Stimulated activated CD8-positive, alpha-beta memory T cell treated with anti-CD3 and anti-CD28 coated beads, Interleukin-7, amount 100 ng/mL, for 48 hours (primary cell): ENCODE results near the gene GRN.
"Not testable (repeated sequence)": the region's sequence is repeated elsewhere in the genome, so short reads cannot be mapped to it uniquely, and the experiment has no call there.

Source experiments
- DNase-seq, 2 donors: peaks; one replicate each; pipeline ENCODE4 v3.0.0-alpha.2; 2020; ENCODE audit warnings: low read depth in 1 of 2; ENCODE audit errors: extremely low read depth in 1 of 2

Gene GRN

GRCh38 chr17:44381810-44382305, 36.8 kb downstream of the GRN start:
- no peak for DNase-seq

GRCh38 chr17:44382917-44383316, 37.8 kb downstream of the GRN start:
- DNase-seq = no peak

GRCh38 chr17:44383363-44383762, 38.3 kb downstream of the GRN start:
- no peak for DNase-seq

GRCh38 chr17:44383861-44384260, 38.8 kb downstream of the GRN start:
- no peak for DNase-seq

GRCh38 chr17:44384281-44384822, 39.2 kb downstream of the GRN start:
- DNase-seq = no peak

- no peak for DNase-seq
Measured at GRCh38 chr17:44384823-44385286, 39.8 kb downstream of the GRN start.

- peak; percentile 59 to 77 for DNase-seq
Measured at GRCh38 chr17:44385287-44386181, 40.4 kb downstream of the GRN start.

GRCh38 chr17:44386182-44386525, 41.1 kb downstream of the GRN start:
- DNase-seq = no peak

- no peak for DNase-seq
Measured at GRCh38 chr17:44387804-44388203, 42.7 kb downstream of the GRN start.

GRCh38 chr17:44389281-44389680, 44.2 kb downstream of the GRN start, which contains the start of gene ITGA2B:
Gene ITGA2B (minus strand): TSS chr17:44389649. CDS start chr17:44389473, 176 bp downstream.
- no peak for DNase-seq

GRCh38 chr17:44389723-44390202, 44.7 kb downstream of the GRN start:
- DNase-seq = no peak

GRCh38 chr17:44390250-44390870, 45.3 kb downstream of the GRN start:
- no peak for DNase-seq

- not testable (repeated sequence) for DNase-seq
Measured at GRCh38 chr17:44394112-44394511, 49.0 kb downstream of the GRN start.

- no peak for DNase-seq
Measured at GRCh38 chr17:44394833-44395232, 49.7 kb downstream of the GRN start.

- no peak for DNase-seq
Measured at GRCh38 chr17:44396946-44397345, 51.8 kb downstream of the GRN start.

- no peak for DNase-seq
Measured at GRCh38 chr17:44397479-44398440, 52.7 kb downstream of the GRN start.

- DNase-seq = no peak
Measured at GRCh38 chr17:44398692-44399691, 53.9 kb downstream of the GRN start.

GRCh38 chr17:44400226-44400847, 55.2 kb downstream of the GRN start:
- no peak for DNase-seq
